Head of caudate nucleus (tissue), 42 donors: ENCODE data around the gene VEZT.

Experiments used
- DNase-seq, 42 donors: peaks; one replicate each; pipeline versions ENCODE4 v3.0.0 to v3.0.0-alpha.2; 2020 to 2021; ENCODE audit warnings: mixed read lengths in 7 of 42
- intact Hi-C: fragments of 100-400 bp; cut with DNase I; formaldehyde crosslinking; loops from one replicate; pipeline ENCODE4 v1.15.0; 2022

VEZT gene

GRCh38 chr12:95337146-95337545, 119.5 kb downstream of the VEZT start:
- intact Hi-C loops = loop anchor here (5.0 to 10.0 kb wide), 2 partner anchors 220 to 792 kb away; no protein-coding TSS in a partner anchor
- no peak for DNase-seq

- DNase-seq = no peak
- intact Hi-C loops = loop anchor here (5.0 to 10.0 kb wide), 2 partner anchors 222 to 794 kb away; no protein-coding TSS in a partner anchor
These were observed 121.6 kb downstream of the VEZT start for GRCh38 chr12:95339086-95339788.

- intact Hi-C loops = no loop called here
- no peak for DNase-seq
These were observed 124.4 kb downstream of the VEZT start for GRCh38 chr12:95342008-95342407.

GRCh38 chr12:95343461-95344230, 126.0 kb downstream of the VEZT start:
- intact Hi-C loops = no loop called here
- DNase-seq = no peak

GRCh38 chr12:95349291-95349690, 131.7 kb downstream of the VEZT start:
- intact Hi-C loops = no loop called here
- DNase-seq = no peak

GRCh38 chr12:95351748-95352147, 134.1 kb downstream of the VEZT start:
- intact Hi-C loops = no loop called here

More at GRCh38 chr12:95351748-95352147, 134.1 kb downstream of the VEZT start:
- DNase-seq = no peak
